ENCODE data around the gene BAIAP2L1. TPM values are rescaled to one million over a fixed set of nuclear protein-coding genes. Genes with fewer than 3 reads are reported as not detected.

BAIAP2L1 gene
- total and polyA plus RNA-seq, 2 donors (not counting 3 experiments of a cell fraction or from before 2014, with no cell fraction given) = 0.32 to 1.1 TPM

DNA sequence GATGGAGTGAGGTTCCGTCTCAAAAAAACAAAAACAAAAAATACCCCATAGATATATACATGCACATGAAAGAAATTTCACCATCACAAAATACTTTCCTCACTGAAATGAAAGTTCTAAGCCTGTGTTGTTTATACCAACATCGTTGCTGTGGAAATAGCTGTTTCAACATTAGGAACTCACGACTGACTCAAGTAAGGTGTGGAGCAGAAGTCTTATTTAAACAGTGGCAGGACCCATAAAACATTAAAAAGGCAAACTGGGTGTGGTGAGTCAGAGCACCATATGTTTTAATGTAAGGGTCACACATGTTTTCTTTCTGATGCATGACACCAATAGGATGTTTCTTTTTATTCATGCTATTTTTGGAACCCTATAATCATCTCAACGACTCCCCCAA, 48.3 kb downstream of the BAIAP2L1 start:
- Histone ChIP-seq H3K79me2 (ENCODE audit: control insufficient read depth, insufficient read depth, low read length) (no peaks in the 10 kb centered on the region), H3K9me1 (replicated peaks; ENCODE audit: control insufficient read depth, extremely low read depth, insufficient read depth, low read length) (no peaks in the 10 kb centered on the region), H3K27me3 (ENCODE audit: control insufficient read depth in 2 of 2, insufficient read depth in 2 of 2, low read length in 2 of 2) (no peaks in the 10 kb centered on the region), H3K9ac (replicated peaks; ENCODE audit: extremely low read depth, insufficient read depth, low read length) (no peak overlapping the region), H4K20me1 (replicated peaks; ENCODE audit: control insufficient read depth, extremely low read depth, insufficient read depth, low read length) (no peaks in the 10 kb centered on the region), H2AFZ (ENCODE audit: low read depth, low read length) (no peak overlapping the region), H3K4me3 (replicated peaks in 1 of 3; ENCODE audit: insufficient read depth in 1 of 3, low read depth in 1 of 3, low read length in 3 of 3) (no peak overlapping the region), H3K27ac (ENCODE audit: insufficient read depth, low read depth, low read length) (no peak overlapping the region), H3K9me3 (replicated peaks; ENCODE audit: control insufficient read depth, insufficient read depth, low read length) (no peaks in the 10 kb centered on the region), H3K36me3 (ENCODE audit: control insufficient read depth in 2 of 2, extremely low read depth in 1 of 2, insufficient read depth in 2 of 2, low read length in 2 of 2) (no peaks in the 10 kb centered on the region), H3K4me1 (ENCODE audit: control insufficient read depth, extremely low read depth, insufficient read depth, low read length) (peaks cover 15% of the 10 kb centered on the region), H3K4me2 (ENCODE audit: insufficient read depth, low read length) (no peak overlapping the region)
- FAIRE-seq = no peak
- no peak for TF ChIP-seq POLR2A (IDR thresholded peaks at IDR 0.05; ENCODE audit: low read depth, low read length)
- no peak for TF ChIP-seq GATA2 (IDR thresholded peaks at IDR 0.05; ENCODE audit: insufficient read depth, insufficient read length, low read depth, low read length)
- TF ChIP-seq MYC (IDR thresholded peaks at IDR 0.05; ENCODE audit: low read depth, low read length) = no peak
- TF ChIP-seq, protein P1, sequence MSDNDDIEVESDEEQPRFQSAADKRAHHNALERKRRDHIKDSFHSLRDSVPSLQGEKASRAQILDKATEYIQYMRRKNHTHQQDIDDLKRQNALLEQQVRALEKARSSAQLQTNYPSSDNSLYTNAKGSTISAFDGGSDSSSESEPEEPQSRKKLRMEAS (IDR thresholded peaks at IDR 0.05; ENCODE audit: insufficient read depth, insufficient read length) = no peak
- TF ChIP-seq, protein P2, sequence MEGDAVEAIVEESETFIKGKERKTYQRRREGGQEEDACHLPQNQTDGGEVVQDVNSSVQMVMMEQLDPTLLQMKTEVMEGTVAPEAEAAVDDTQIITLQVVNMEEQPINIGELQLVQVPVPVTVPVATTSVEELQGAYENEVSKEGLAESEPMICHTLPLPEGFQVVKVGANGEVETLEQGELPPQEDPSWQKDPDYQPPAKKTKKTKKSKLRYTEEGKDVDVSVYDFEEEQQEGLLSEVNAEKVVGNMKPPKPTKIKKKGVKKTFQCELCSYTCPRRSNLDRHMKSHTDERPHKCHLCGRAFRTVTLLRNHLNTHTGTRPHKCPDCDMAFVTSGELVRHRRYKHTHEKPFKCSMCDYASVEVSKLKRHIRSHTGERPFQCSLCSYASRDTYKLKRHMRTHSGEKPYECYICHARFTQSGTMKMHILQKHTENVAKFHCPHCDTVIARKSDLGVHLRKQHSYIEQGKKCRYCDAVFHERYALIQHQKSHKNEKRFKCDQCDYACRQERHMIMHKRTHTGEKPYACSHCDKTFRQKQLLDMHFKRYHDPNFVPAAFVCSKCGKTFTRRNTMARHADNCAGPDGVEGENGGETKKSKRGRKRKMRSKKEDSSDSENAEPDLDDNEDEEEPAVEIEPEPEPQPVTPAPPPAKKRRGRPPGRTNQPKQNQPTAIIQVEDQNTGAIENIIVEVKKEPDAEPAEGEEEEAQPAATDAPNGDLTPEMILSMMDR (IDR thresholded peaks at IDR 0.05; ENCODE audit: extremely low read depth in 1 of 2, insufficient read depth in 1 of 2, low read depth in 1 of 2, low read length in 2 of 2) = no peak
- TF ChIP-seq POLR2AphosphoS5 (IDR thresholded peaks at IDR 0.05; ENCODE audit: insufficient read depth, low read depth, low read length) = no peak
- TF ChIP-seq JUN (IDR thresholded peaks at IDR 0.05; ENCODE audit: borderline replicate concordance, insufficient read depth, insufficient read length, low read depth) = no peak
- no peak for TF ChIP-seq EZH2 (IDR thresholded peaks at IDR 0.05; ENCODE audit: borderline replicate concordance, low read depth, low read length, severe bottlenecking)
- no peak for TF ChIP-seq FOS (IDR thresholded peaks at IDR 0.05; ENCODE audit: borderline replicate concordance, insufficient read depth, low read length)
- DNase-seq (ENCODE audit: low read depth, low spot score) = no peak
- BruUV-seq (replicated peaks) = no TSS peak
- intact Hi-C loops (cut with micrococcal nuclease) (loop anchor here (5.0 kb wide), 1 partner anchor 45 kb away; no protein-coding TSS in a partner anchor), dilution Hi-C loops (cut with MboI; ENCODE audit: extremely low pct_ligation_motif_present, low sequenced_read_pairs) (no loop called here)
- ChIA-PET POLR2A (no interaction called here), CTCF (no interaction called here)

All from endothelial cell of umbilical vein (primary cell).